BE2C (cell line): ENCODE results near the gene POLR2F.

Experiments
- DNase-seq: peaks from one replicate; pipeline ENCODE4 v3.0.0-alpha.2; 2020
- H3K27me3 ChIP-seq: fragments of 250-450 bp; sonication (Bioruptor Pico); 2 replicates; pipeline ENCODE4 v1.5.1; 2020; ENCODE audit warnings: mild to moderate bottlenecking
- H3K36me3 ChIP-seq: fragments of 250-450 bp; sonication (Bioruptor Pico); 2 replicates; pipeline ENCODE4 v1.5.1; 2020; ENCODE audit warnings: mild to moderate bottlenecking
- H3K4me1 ChIP-seq: fragments of 250-450 bp; sonication (Bioruptor Pico); 2 replicates; pipeline ENCODE4 v1.5.1; 2020
- H3K4me3 ChIP-seq: 2 replicates; pipeline ENCODE4 v1.5.1; 2011; ENCODE audit warnings: low read depth, low read length
- H3K9me3 ChIP-seq: fragments of 250-450 bp; sonication (Bioruptor Pico); 2 replicates; pipeline ENCODE4 v1.5.1; 2020
- TF ChIP-seq, protein P1 (sequence below): IDR thresholded peaks from 2 replicates; pipeline ENCODE4 v1.5.1; 2012; ENCODE audit warnings: mild to moderate bottlenecking, low read depth, low read length

The POLR2F gene

DNA sequence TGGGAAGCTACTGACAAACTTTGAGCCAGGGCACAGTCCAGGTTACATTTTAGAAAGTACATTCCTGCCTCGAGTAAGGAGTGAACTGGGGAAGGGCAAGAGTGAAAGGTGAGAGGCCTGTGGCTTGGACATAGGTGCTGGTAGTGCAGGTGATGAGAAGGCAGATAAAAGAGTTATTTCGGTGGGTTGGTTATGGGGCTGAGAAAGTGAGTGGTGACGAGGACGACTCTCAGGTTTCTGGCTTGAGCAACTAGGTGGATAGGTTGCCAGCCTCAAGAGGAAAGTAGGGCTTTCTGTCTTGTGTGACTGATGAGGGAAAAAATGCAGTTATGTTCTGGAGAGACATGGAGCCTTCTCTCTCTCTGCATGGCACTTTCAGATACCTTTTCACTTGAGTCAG is 3.7 kb downstream of the POLR2F start:
- Histone ChIP-seq H3K36me3 (peaks cover 53% of the 10 kb centered on the region), H3K27me3 (no peaks in the 10 kb centered on the region), H3K4me1 (no peaks in the 10 kb centered on the region), H3K9me3 (no peaks in the 10 kb centered on the region), H3K4me3 (no peak overlapping the region)
- no peak for DNase-seq
- TF ChIP-seq, protein P1, sequence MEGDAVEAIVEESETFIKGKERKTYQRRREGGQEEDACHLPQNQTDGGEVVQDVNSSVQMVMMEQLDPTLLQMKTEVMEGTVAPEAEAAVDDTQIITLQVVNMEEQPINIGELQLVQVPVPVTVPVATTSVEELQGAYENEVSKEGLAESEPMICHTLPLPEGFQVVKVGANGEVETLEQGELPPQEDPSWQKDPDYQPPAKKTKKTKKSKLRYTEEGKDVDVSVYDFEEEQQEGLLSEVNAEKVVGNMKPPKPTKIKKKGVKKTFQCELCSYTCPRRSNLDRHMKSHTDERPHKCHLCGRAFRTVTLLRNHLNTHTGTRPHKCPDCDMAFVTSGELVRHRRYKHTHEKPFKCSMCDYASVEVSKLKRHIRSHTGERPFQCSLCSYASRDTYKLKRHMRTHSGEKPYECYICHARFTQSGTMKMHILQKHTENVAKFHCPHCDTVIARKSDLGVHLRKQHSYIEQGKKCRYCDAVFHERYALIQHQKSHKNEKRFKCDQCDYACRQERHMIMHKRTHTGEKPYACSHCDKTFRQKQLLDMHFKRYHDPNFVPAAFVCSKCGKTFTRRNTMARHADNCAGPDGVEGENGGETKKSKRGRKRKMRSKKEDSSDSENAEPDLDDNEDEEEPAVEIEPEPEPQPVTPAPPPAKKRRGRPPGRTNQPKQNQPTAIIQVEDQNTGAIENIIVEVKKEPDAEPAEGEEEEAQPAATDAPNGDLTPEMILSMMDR, result no peak

DNA sequence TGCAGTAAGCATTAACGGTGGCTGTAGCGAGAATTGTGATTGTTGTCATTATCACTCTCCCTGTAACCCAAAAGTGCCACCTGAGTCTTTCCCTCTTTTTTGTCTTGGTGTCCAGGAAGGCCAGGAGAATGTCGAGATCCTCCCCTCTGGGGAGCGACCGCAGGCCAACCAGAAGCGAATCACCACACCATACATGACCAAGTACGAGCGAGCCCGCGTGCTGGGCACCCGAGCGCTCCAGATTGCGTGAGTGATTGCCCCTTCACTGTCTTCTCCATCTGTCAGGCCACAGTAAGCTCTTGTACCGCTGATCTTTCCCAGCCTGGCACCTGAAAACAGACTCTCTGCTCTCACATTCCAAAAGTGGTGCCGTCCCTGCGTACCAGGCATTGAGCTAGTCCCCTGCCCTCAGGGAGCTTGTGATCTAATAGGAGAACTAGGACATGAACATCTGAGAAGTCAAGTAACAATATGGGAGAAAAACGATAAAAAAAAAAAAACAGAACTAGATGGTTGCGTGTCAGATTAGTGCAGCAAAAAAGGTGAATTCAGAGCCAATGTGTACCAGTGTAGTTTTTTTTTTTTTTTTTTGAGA is 5.8 kb downstream of the POLR2F start:
- peaks cover 64% of the 10 kb centered on the region for H3K36me3 ChIP-seq
- H3K27me3 ChIP-seq, result no peaks in the 10 kb centered on the region
- no peak overlapping the region for H3K4me3 ChIP-seq
- TF ChIP-seq, protein P1, result no peak
- no peaks in the 10 kb centered on the region for H3K9me3 ChIP-seq
- no peaks in the 10 kb centered on the region for H3K4me1 ChIP-seq
- DNase-seq, result no peak

DNA sequence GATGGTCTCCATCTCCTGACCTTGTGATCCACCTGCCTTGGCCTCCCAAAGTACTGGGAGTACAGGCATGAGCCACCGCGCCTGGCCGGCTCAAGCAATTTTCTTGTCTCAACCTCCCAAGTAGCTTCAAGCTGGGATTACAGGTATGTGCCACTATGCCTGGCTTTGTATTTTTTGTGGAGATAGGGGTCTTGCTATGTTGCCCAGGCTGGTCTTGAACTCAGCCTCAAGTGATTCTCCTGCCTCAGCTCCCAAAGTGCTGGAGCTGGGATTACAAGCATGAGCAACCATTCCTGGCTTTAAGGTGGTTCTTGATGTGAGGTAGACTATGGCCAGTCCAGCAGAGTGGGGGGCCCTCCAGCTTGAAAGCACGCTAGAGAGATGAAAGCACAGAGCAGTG is 7.6 kb downstream of the POLR2F start:
- DNase-seq, result no peak
- Histone ChIP-seq H3K4me3 (no peak overlapping the region), H3K36me3 (peaks cover 74% of the 10 kb centered on the region), H3K4me1 (no peaks in the 10 kb centered on the region), H3K27me3 (no peaks in the 10 kb centered on the region), H3K9me3 (no peaks in the 10 kb centered on the region)
- TF ChIP-seq, protein P1, result no peak

DNA sequence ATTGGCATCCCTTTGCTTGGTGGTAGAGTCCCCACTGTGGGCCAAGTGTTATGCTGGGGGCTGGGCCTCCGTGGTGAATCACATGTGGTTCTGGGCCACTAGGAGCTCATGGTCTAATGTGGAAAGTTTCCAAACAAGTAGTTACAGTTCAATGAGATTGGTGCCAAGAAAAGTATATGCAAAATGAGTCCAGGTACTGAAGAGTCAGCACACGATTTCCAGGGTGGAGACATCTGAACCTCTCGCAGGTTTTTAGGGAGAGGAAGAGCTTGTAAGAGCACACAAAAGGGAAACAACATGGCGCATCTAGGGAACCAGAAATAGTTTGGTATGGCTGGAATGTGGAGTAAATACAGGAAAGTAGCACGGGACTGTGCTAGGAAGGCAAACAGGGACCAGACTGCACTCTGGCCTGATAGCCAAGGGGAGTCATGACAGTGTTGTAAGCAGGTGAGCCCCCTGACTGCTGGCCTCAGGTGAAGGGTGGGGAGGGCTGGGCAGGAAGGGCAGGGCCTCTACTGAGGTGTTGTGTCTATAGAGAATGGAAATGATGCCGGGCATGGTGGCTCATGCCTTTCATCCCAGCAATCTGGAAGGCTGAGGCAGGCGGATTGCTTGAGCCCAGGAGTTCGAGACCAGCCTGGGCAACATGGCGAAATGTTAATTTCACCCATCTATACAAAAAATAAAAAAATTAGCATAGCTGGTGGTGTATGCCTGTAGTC is 12.6 kb downstream of the POLR2F start:
- TF ChIP-seq, protein P1, result no peak
- Histone ChIP-seq H3K9me3 (no peaks in the 10 kb centered on the region), H3K4me1 (peaks cover 3% of the 10 kb centered on the region), H3K4me3 (no peak overlapping the region), H3K27me3 (no peaks in the 10 kb centered on the region), H3K36me3 (peaks cover 64% of the 10 kb centered on the region)
- DNase-seq, result no peak

DNA sequence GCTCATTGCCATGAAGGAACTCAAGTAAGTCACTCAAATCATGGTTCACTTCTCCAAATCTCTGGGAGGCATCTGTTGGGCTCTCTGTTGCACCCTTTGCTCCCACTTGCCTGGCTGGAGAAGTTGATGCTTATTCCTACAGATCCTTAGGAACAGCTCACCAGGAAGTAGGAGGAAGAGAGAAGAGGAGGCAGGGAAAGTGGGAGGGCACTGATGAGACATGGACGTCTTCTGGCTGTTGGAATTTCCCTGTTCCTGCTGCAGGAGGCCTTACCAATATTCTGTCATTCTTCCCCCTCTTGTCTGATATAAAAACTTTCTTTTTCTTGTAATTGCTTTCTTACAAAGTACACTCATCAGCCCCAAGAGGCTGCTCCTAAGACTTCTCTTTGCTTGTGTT is 13.6 kb downstream of the POLR2F start:
- Histone ChIP-seq H3K4me1 (peaks cover 8% of the 10 kb centered on the region), H3K36me3 (peaks cover 58% of the 10 kb centered on the region), H3K9me3 (no peaks in the 10 kb centered on the region), H3K4me3 (no peak overlapping the region), H3K27me3 (no peaks in the 10 kb centered on the region)
- no peak for DNase-seq
- TF ChIP-seq, protein P1, result no peak

DNA sequence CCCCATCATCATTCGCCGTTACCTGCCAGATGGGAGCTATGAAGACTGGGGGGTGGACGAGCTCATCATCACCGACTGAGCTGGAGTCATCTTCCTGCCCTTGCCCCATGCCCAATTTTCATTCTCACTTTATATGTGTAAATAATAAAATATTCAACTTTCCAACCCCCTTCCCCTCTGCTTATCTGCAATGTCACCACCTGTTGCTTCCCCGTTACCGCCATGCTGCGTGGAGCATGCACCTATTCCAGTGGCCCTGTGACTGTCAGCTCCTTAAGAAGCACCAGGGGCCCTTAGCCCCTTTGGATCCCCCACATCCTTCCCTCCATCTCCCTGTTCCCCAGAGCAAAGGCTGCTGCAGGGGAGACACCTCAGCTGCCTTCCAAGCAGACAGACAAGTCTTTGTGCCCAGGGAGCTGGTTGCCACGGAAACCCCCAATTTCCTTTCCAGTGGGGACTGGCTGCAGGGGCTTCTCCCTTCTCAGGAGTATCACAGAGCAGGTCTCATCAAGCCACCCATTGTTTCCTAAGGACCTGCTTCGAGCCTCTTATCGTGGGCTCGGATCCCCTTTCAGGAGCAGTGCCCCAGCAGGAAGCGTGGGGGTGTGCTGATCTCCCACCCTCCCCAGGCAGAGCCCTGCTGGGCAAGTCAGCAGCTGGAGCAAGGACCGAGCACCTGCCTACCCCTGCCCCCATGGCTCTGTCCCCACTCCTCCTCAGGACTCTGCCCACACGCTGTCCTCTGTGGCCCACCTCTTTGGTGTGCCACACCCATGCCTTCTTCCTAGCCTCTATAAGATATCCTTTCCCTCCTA is 14.3 kb downstream of the POLR2F start:
- H3K36me3 ChIP-seq, result peaks cover 57% of the 10 kb centered on the region
- H3K27me3 ChIP-seq, result no peaks in the 10 kb centered on the region
- no peak overlapping the region for H3K4me3 ChIP-seq
- no peak for DNase-seq
- no peaks in the 10 kb centered on the region for H3K9me3 ChIP-seq
- TF ChIP-seq, protein P1, result no peak
- H3K4me1 ChIP-seq, result peaks cover 11% of the 10 kb centered on the region
